AG04449 (cell line): ENCODE results near the gene CARS1.

Experiments
- CTCF ChIA-PET: fragments of 350-600 bp; formaldehyde crosslinking; extraction: SDS; loops from one replicate; lab custom pipeline; 2021; ENCODE audit warnings: antibody characterized with exemption; lab: Yijun Ruan, JAX
- POLR2A ChIA-PET: fragments of 400-600, 350-600 bp; formaldehyde crosslinking; extraction: SDS; loops from one replicate; lab custom pipeline; 2020; ENCODE audit warnings: antibody characterized with exemption, inconsistent platforms; lab: Yijun Ruan, JAX
- DNase-seq: peaks from one replicate; pipeline ENCODE4 v3.0.0-alpha.2; 2010; ENCODE audit warnings: low read depth, low spot score
- H3K4me3 ChIP-seq: 2 replicates; pipeline ENCODE4 v1.5.1; 2011; ENCODE audit warnings: low read depth, mild to moderate bottlenecking, control low read depth, low read length
- CTCF ChIP-seq: IDR thresholded peaks from one replicate; pipeline ENCODE4 v1.5.1; 2011; ENCODE audit warnings: mild to moderate bottlenecking, moderate library complexity, low read length, control low read depth, inconsistent platforms; ENCODE audit not compliant: insufficient read depth; ENCODE audit errors: missing control alignments

Gene CARS1

GRCh38 chr11:2982214-2982613 is 75.0 kb downstream of the CARS1 start:
- no peak overlapping the region for H3K4me3 ChIP-seq
- CTCF ChIA-PET = interaction anchor here (1.0 to 2.7 kb wide), 4 partner anchors 8 to 109 kb away, joined by 3 to 8 read pairs (median 3); no protein-coding TSS in a partner anchor
- TF ChIP-seq CTCF = no peak
- POLR2A ChIA-PET = no interaction called here
- no peak for DNase-seq

GRCh38 chr11:2981130-2981529 is 76.1 kb downstream of the CARS1 start:
- DNase-seq = no peak
- CTCF ChIA-PET = interaction anchor here (1.3 to 2.7 kb wide), 3 partner anchors 9 to 110 kb away, joined by 3 to 8 read pairs (median 3); no protein-coding TSS in a partner anchor

GRCh38 chr11:2980168-2980840 is 76.9 kb downstream of the CARS1 start:
- POLR2A ChIA-PET = no interaction called here
- CTCF ChIA-PET = interaction anchor here (1.0 to 2.7 kb wide), 4 partner anchors 9 to 447 kb away, joined by 3 to 8 read pairs (median 4); no protein-coding TSS in a partner anchor
- no peak for DNase-seq
- H3K4me3 ChIP-seq = no peak overlapping the region
- TF ChIP-seq CTCF = no peak

More at GRCh38 chr11:2981130-2981529, 76.1 kb downstream of the CARS1 start:
- no peak overlapping the region for H3K4me3 ChIP-seq
- TF ChIP-seq CTCF = no peak
- POLR2A ChIA-PET = no interaction called here

- POLR2A ChIA-PET = no interaction called here
- CTCF ChIA-PET = interaction anchor here (1.6 to 3.4 kb wide), 5 partner anchors 9 to 114 kb away, joined by 7 to 15 read pairs (median 12); no protein-coding TSS in a partner anchor
- no peak for DNase-seq
- no peak for TF ChIP-seq CTCF
- no peak overlapping the region for H3K4me3 ChIP-seq
These were observed 80.1 kb downstream of the CARS1 start for GRCh38 chr11:2977113-2977512.

- ChIA-PET POLR2A (no interaction called here), CTCF (interaction anchor here (1.0 to 3.4 kb wide), 15 partner anchors 9 to 441 kb away, joined by 3 to 15 read pairs (median 5); no protein-coding TSS in a partner anchor)
- DNase-seq = no peak
- H3K4me3 ChIP-seq = no peak overlapping the region
- TF ChIP-seq CTCF = no peak
These were observed 80.7 kb downstream of the CARS1 start for GRCh38 chr11:2976294-2977063.

- no peak overlapping the region for H3K4me3 ChIP-seq
- peak; percentile 60 for TF ChIP-seq CTCF
- CTCF ChIA-PET = interaction anchor here (0.6 to 3.4 kb wide), 17 partner anchors 8 to 443 kb away, joined by 3 to 15 read pairs (median 5); no protein-coding TSS in a partner anchor
- DNase-seq = no peak
- POLR2A ChIA-PET = no interaction called here
These were observed 81.6 kb downstream of the CARS1 start for GRCh38 chr11:2975594-2975993.
